GM12878 (cell line): Measurements from ENCODE around the gene FXYD1. TPM values are rescaled to one million over a fixed set of nuclear protein-coding genes. Genes with fewer than 3 reads are reported as not detected.

Experiments
- ATAC-seq: fragments of 200-7000 bp; cut with Tn5 transposase; 3 replicates; pipeline ENCODE4 v1.9.1; 2020; ENCODE audit warnings: mild to moderate bottlenecking, moderate library complexity
- BruUV-seq: library from RNA; stranded (reverse); fragments of 400-500 nt; replicated peaks from 2 replicates; lab custom pipeline; 2021; lab: Mats Ljungman, UMichigan
- CTCF ChIA-PET: fragments of 300-600 bp; sonication (Branson Sonifier 250); formaldehyde crosslinking; extraction: SDS; loops from one replicate; lab custom pipeline; 2021; ENCODE audit warnings: inconsistent platforms; lab: Yijun Ruan, JAX
- POLR2A ChIA-PET: fragments of 350-600 bp; formaldehyde crosslinking; extraction: SDS; loops from one replicate; lab custom pipeline; 2021; ENCODE audit warnings: inconsistent platforms; lab: Charles Lee
- RAD21 ChIA-PET: fragments of 300-600 bp; sonication (Branson Sonifier 250); formaldehyde crosslinking; loops from one replicate; lab custom pipeline; 2023; ENCODE audit warnings: antibody characterized with exemption; ENCODE audit not compliant: unreplicated experiment; lab: Charles Lee
- SMC1A ChIA-PET: fragments of 300-600 bp; sonication (Branson Sonifier 250); formaldehyde crosslinking; loops from one replicate; lab custom pipeline; 2023; ENCODE audit not compliant: unreplicated experiment, uncharacterized antibody; lab: Charles Lee
- DNase-seq: peaks from one replicate; pipeline ENCODE4 v3.0.0-alpha.2; 2011; ENCODE audit warnings: low read depth, low spot score
- FAIRE-seq: peaks from 3 replicates; lab custom pipeline; 2011; peaks lifted over from hg19 to GRCh38; lab: Jason Lieb, UNC
- H2AFZ ChIP-seq: 2 replicates; pipeline ENCODE4 v1.6.0; 2011; ENCODE audit warnings: low read depth, low read length, control low read depth; ENCODE audit not compliant: control insufficient read depth
- H3K27ac ChIP-seq: 2 replicates; pipeline ENCODE4 v1.5.1; 2011; ENCODE audit warnings: control low read depth; ENCODE audit not compliant: control insufficient read depth, insufficient read depth
- H3K27me3 ChIP-seq, 2 experiments: replicated peaks in 1 of 2; 2 replicates each; pipeline versions ENCODE4 v1.6.0 to v1.6.1; 2011; ENCODE audit warnings: low read length in 1 of 2; ENCODE audit not compliant: control insufficient read depth in 2 of 2, insufficient read depth in 2 of 2
- H3K36me3 ChIP-seq, 2 experiments: 2 replicates each; pipeline ENCODE4 v1.5.1; 2011; ENCODE audit warnings: low read length in 1 of 2; ENCODE audit not compliant: control insufficient read depth in 2 of 2, insufficient read depth in 2 of 2
- H3K4me1 ChIP-seq: 2 replicates; pipeline ENCODE4 v1.6.1; 2011; ENCODE audit warnings: mild to moderate bottlenecking, low read length, moderate library complexity, mixed read lengths; ENCODE audit not compliant: control insufficient read depth, insufficient read depth
- H3K4me2 ChIP-seq: 2 replicates; pipeline ENCODE4 v1.6.0; 2011; ENCODE audit warnings: control low read depth; ENCODE audit not compliant: control insufficient read depth, insufficient read depth
- H3K4me3 ChIP-seq: fragments of 200-600 bp; sonication (generic); 2 replicates; pipeline ENCODE4 v1.5.1; 2016
- H3K79me2 ChIP-seq: 2 replicates; pipeline ENCODE4 v1.6.0; 2011; ENCODE audit warnings: low read length; ENCODE audit not compliant: control insufficient read depth, insufficient read depth
- H3K9ac ChIP-seq: 2 replicates; pipeline ENCODE4 v1.8.0; 2011; ENCODE audit warnings: low read length, control low read depth, mixed read lengths; ENCODE audit not compliant: control insufficient read depth, insufficient read depth
- H3K9me3 ChIP-seq: replicated peaks from 3 replicates; pipeline ENCODE4 v1.5.1; 2011; ENCODE audit warnings: mild to moderate bottlenecking, low read length; ENCODE audit not compliant: control insufficient read depth, insufficient read depth
- H4K20me1 ChIP-seq: 2 replicates; pipeline ENCODE4 v1.6.0; 2011; ENCODE audit not compliant: control insufficient read depth, insufficient read depth
- BACH1 ChIP-seq: fragments of 450-650 bp; IDR thresholded peaks from 2 replicates; pipeline ENCODE4 v1.6.1; 2017; ENCODE audit warnings: mild to moderate bottlenecking, borderline replicate concordance
- POLR2A ChIP-seq: IDR thresholded peaks from 2 replicates; pipeline ENCODE4 v1.6.1; 2011; ENCODE audit warnings: low read depth, mild to moderate bottlenecking, low read length
- SMAD5 ChIP-seq: IDR thresholded peaks from 2 replicates; pipeline ENCODE4 v1.6.1; 2016; ENCODE audit warnings: antibody characterized with exemption, low read depth
- SMARCA5 ChIP-seq: fragments of 450-650 bp; IDR thresholded peaks from 2 replicates; pipeline ENCODE4 v1.6.1; 2017; ENCODE audit warnings: mild to moderate bottlenecking
- SRF ChIP-seq, 2 experiments: IDR thresholded peaks; 2 replicates each; pipeline ENCODE4 v1.6.1; 2011; ENCODE audit warnings: low read depth in 2 of 2, low read length in 2 of 2, mild to moderate bottlenecking in 1 of 2, moderate library complexity in 1 of 2
- ZZZ3 ChIP-seq: IDR thresholded peaks from 2 replicates; pipeline ENCODE4 v1.6.1; 2011; ENCODE audit warnings: low read depth; ENCODE audit not compliant: control insufficient read depth, insufficient read length
- WGBS: methylation state at CpG from one replicate; pipeline ENCODE4 v1.1.6; 2016; ENCODE audit warnings: low lambda C conversion rate; ENCODE audit not compliant: insufficient replicate concordance, insufficient coverage; ENCODE audit errors: missing lambda C conversion rate; 5-methylcytosine and 5-hydroxymethylcytosine counted together
- in situ Hi-C: fragments of 300-500 bp; cut with MboI; formaldehyde crosslinking; loops from 9 replicates; pipeline ENCODE4 v1.14.3; 2018; ENCODE audit warnings: mixed read lengths
- intact Hi-C: fragments of 100-400 bp; cut with micrococcal nuclease; formaldehyde crosslinking; loops from one replicate; pipeline ENCODE4 v1.14.2; 2022; ENCODE audit not compliant: unreplicated experiment
- polyA plus RNA-seq, 11 experiments: library from polyadenylated mRNA; depleted of rRNA in 4 of 11; unstranded in 6 of 11; stranded (reverse) in 5 of 11; fragments of >200 nt; fragmentation: Nextera tagmentation in 4 of 11; fragmentation: Illumina TruSeq in 1 of 11; extraction: Ambion mirVana in 4 of 11; extraction: Trizol in 1 of 11; gene quantifications; 1 replicate in 1 of 11; 2 replicates in 10 of 11; pipeline versions ENCODE4 v1.2.1 to v1.2.3, GENCODE V29; 2011 to 2016; ENCODE audit warnings: inconsistent platforms in 2 of 11, missing spikeins in 2 of 11, low read depth in 1 of 11
- total RNA-seq, 4 experiments: library from RNA; depleted of rRNA in 3 of 4; stranded (reverse); fragments of >200 nt in 3 of 4; fragmentation: Illumina TruSeq in 1 of 4; extraction: Trizol in 1 of 4; gene quantifications; 2 replicates each; pipeline versions ENCODE4 v1.2.1 to v1.2.3, GENCODE V29; 2013 to 2021
- TF ChIP-seq, protein P1 (sequence below): IDR thresholded peaks from 2 replicates; pipeline ENCODE4 v1.6.1; 2012; ENCODE audit warnings: low read length, inconsistent platforms
- TF ChIP-seq, protein P2 (sequence below): IDR thresholded peaks from 2 replicates; pipeline ENCODE4 v1.6.1; 2012; ENCODE audit warnings: low read depth, low read length, improper control_type of control experiment

Gene FXYD1
- total and polyA plus RNA-seq, 10 of the 15 experiments (the other 5 are each of a cell fraction or from before 2014, with no cell fraction given) = 0.34 to 1.2 (median 0.49) TPM; not detected in 4

DNA sequence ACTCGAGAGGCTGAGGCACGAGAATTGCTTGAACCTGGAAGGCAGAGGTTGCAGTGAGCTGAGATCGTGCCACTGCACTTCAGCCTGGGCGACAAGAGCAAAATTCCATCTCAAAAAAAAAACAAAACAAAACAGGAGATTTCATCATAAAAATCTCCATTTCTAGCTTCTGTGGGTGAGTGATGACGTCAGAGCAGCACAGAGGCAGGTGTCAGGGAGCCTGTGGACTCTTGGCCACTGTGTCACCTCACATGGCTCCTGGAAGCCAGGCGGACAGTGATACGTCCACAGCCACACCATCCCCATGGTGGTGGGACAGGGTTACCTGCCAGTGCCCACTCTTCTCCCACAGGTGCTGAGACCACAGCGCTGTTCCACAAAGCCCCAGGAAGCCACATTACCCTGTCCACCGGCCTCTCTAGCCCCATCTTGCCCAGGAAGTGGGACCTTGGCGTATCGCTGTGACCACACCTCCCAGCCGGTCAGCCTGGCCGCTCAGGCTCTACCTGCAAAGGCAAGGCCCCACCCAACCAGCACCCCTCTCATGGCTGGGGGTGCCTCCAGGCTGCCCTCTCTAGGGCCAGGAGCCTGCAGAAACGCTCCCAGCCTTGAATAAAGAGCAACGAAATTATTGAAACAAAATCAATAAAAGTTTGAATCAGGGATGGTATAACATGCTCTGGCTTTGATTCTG is 25.5 kb upstream of the FXYD1 start:
- Histone ChIP-seq H3K36me3 (no peaks in the 10 kb centered on the region), H4K20me1 (no peaks in the 10 kb centered on the region), H3K4me3 (no peak overlapping the region)
- FAIRE-seq = no peak
- TF ChIP-seq, protein P1, sequence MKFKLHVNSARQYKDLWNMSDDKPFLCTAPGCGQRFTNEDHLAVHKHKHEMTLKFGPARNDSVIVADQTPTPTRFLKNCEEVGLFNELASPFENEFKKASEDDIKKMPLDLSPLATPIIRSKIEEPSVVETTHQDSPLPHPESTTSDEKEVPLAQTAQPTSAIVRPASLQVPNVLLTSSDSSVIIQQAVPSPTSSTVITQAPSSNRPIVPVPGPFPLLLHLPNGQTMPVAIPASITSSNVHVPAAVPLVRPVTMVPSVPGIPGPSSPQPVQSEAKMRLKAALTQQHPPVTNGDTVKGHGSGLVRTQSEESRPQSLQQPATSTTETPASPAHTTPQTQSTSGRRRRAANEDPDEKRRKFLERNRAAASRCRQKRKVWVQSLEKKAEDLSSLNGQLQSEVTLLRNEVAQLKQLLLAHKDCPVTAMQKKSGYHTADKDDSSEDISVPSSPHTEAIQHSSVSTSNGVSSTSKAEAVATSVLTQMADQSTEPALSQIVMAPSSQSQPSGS = no peak
- TF ChIP-seq ZZZ3 = no peak
- no peak for TF ChIP-seq SRF (IDR thresholded peaks at IDR 0.05; ENCODE audit: low read depth in 2 of 2, low read length in 2 of 2)
- no peak for TF ChIP-seq POLR2A
- TF ChIP-seq, protein P2, sequence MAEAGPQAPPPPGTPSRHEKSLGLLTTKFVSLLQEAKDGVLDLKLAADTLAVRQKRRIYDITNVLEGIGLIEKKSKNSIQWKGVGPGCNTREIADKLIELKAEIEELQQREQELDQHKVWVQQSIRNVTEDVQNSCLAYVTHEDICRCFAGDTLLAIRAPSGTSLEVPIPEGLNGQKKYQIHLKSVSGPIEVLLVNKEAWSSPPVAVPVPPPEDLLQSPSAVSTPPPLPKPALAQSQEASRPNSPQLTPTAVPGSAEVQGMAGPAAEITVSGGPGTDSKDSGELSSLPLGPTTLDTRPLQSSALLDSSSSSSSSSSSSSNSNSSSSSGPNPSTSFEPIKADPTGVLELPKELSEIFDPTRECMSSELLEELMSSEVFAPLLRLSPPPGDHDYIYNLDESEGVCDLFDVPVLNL = no peak
- no peak for TF ChIP-seq SMARCA5
- TF ChIP-seq BACH1 = no peak
- TF ChIP-seq SMAD5 = no peak
- TF ChIP-seq, all 136 proteins: peak for 0
- Histone ChIP-seq H3K4me1 (no peaks in the 10 kb centered on the region), H2AFZ (no peak overlapping the region), H3K9ac (no peak overlapping the region), H3K27me3 (peaks cover 0 to 2% of the 10 kb centered on the region in 2 experiments; a peak in 1 of 4 replicates), H3K4me2 (no peak overlapping the region), H3K79me2 (no peaks in the 10 kb centered on the region), H3K9me3 (no peaks in the 10 kb centered on the region), H3K27ac (no peak overlapping the region)
- ChIA-PET RAD21 (interaction anchor here (1.3 to 1.4 kb wide), 2 partner anchors 28 to 104 kb away, joined by 4 read pairs; no protein-coding TSS in a partner anchor), SMC1A (interaction anchor here (0.7 kb wide), 1 partner anchor 44 kb away, joined by 3 read pairs; no protein-coding TSS in a partner anchor), POLR2A (no interaction called here), CTCF (interaction anchor here (0.7 to 1.1 kb wide), 3 partner anchors 14 to 23 kb away, joined by 3 to 6 read pairs (median 4); no protein-coding TSS in a partner anchor)
- intact Hi-C loops (no loop called here), in situ Hi-C loops (no loop called here)
- WGBS = 25% methylated on average over 15 of the region's 15 CpGs
- no peak for DNase-seq
- ATAC-seq = no peak
- no TSS peak for BruUV-seq
